K562 (cell line): Measurements from ENCODE around the gene NR5A1. TPM values are rescaled to one million over a fixed set of nuclear protein-coding genes. Genes with fewer than 3 reads are reported as not detected.

ENCODE experiments used
- ATAC-seq: fragments of 200-7000 bp; cut with Tn5 transposase; 3 replicates; pipeline ENCODE4 v1.9.1; 2020; ENCODE audit warnings: moderate library complexity
- BruUV-seq: library from RNA; stranded (reverse); fragments of 400-500 nt; replicated peaks from 2 replicates; lab custom pipeline; 2021; lab: Mats Ljungman, UMichigan
- CTCF ChIA-PET: fragments of 300-600 bp; formaldehyde crosslinking; extraction: SDS; loops from one replicate; lab custom pipeline; 2021; ENCODE audit warnings: low intra/inter-chr PET ratio; lab: Yijun Ruan, JAX
- POLR2A ChIA-PET: fragments of 300-600, 350-650 bp; sonication (Branson Sonifier 250); formaldehyde crosslinking; extraction: SDS; loops from one replicate; lab custom pipeline; 2021; ENCODE audit warnings: antibody characterized with exemption, inconsistent platforms; lab: Yijun Ruan, JAX
- DNase-seq, 4 experiments: peaks; one replicate each; pipeline versions ENCODE4 v3.0.0 to v3.0.0-alpha.2; 2011 to 2018; ENCODE audit warnings: low spot score in 3 of 4, mixed read lengths in 3 of 4; ENCODE audit errors: extremely low read depth in 1 of 4
- FAIRE-seq: peaks from 2 replicates; lab custom pipeline; 2011; peaks lifted over from hg19 to GRCh38; lab: Jason Lieb, UNC
- H2AFZ ChIP-seq: 2 replicates; pipeline ENCODE4 v1.6.0; 2011; ENCODE audit warnings: low read depth, low read length, control low read depth, inconsistent platforms
- H3K27ac ChIP-seq: fragments of 200-600 bp; 3 replicates; pipeline ENCODE4 v1.8.0; 2011; ENCODE audit warnings: low read depth, mild to moderate bottlenecking, control low read depth, inconsistent platforms, low read length, moderate library complexity, mixed read lengths; ENCODE audit errors: extremely low read depth
- H3K27me3 ChIP-seq, 2 experiments: fragments of 300-600 bp in 1 of 2; 2 replicates in 1 of 2; 3 replicates in 1 of 2; pipeline versions ENCODE4 v1.6.0 to v1.8.0; 2011; ENCODE audit warnings: inconsistent platforms in 2 of 2, low read length in 2 of 2, mild to moderate bottlenecking in 1 of 2, mixed read lengths in 1 of 2, moderate library complexity in 1 of 2; ENCODE audit not compliant: control insufficient read depth in 2 of 2, insufficient read depth in 2 of 2
- H3K36me3 ChIP-seq: fragments of 300-600 bp; 3 replicates; pipeline ENCODE4 v1.8.0; 2011; ENCODE audit warnings: mild to moderate bottlenecking, low read length, inconsistent platforms; ENCODE audit not compliant: control insufficient read depth, insufficient read depth
- H3K4me1 ChIP-seq, 2 experiments: fragments of 200-600 bp in 1 of 2; replicated peaks in 1 of 2; 2 replicates in 1 of 2; 3 replicates in 1 of 2; pipeline versions ENCODE4 v1.5.1 to v1.8.0; 2011; ENCODE audit warnings: inconsistent platforms in 2 of 2, low read length in 2 of 2, mild to moderate bottlenecking in 1 of 2, mixed read lengths in 1 of 2, moderate library complexity in 1 of 2; ENCODE audit not compliant: control insufficient read depth in 2 of 2, insufficient read depth in 2 of 2
- H3K4me2 ChIP-seq: 2 replicates; pipeline ENCODE4 v1.6.1; 2011; ENCODE audit warnings: low read length, control low read depth, inconsistent platforms, mixed read lengths; ENCODE audit not compliant: insufficient read depth
- H3K4me3 ChIP-seq: fragments of 200-600 bp; sonication (generic), shearing (Covaris generic); 2 replicates; pipeline ENCODE4 v1.5.1; 2016; ENCODE audit warnings: control low read depth, inconsistent platforms
- H3K79me2 ChIP-seq: fragments of 200-600 bp; 3 replicates; pipeline ENCODE4 v1.8.0; 2011; ENCODE audit warnings: low read length, inconsistent platforms; ENCODE audit not compliant: control insufficient read depth, insufficient read depth
- H3K9ac ChIP-seq, 2 experiments: 2 replicates each; pipeline versions ENCODE4 v1.6.0 to v1.6.1; 2011; ENCODE audit warnings: low read depth in 2 of 2, low read length in 2 of 2, control low read depth in 1 of 2, inconsistent platforms in 1 of 2, mild to moderate bottlenecking in 1 of 2, mixed read lengths in 1 of 2; ENCODE audit not compliant: insufficient read depth in 1 of 2
- H3K9me1 ChIP-seq: one replicate; pipeline ENCODE4 v1.6.0; 2011; ENCODE audit warnings: inconsistent platforms, mild to moderate bottlenecking, low read length, moderate library complexity; ENCODE audit not compliant: control insufficient read depth, insufficient read depth
- H3K9me3 ChIP-seq: replicated peaks from 2 replicates; pipeline ENCODE4 v1.5.1; 2011; ENCODE audit warnings: low read depth, low read length, inconsistent platforms; ENCODE audit not compliant: control insufficient read depth, insufficient read depth
- H4K20me1 ChIP-seq: replicated peaks from 2 replicates; pipeline ENCODE4 v1.6.1; 2011; ENCODE audit warnings: low read length, inconsistent platforms, mixed read lengths; ENCODE audit not compliant: control insufficient read depth, insufficient read depth
- BRD9 ChIP-seq: fragments of 450-650 bp; IDR thresholded peaks from 2 replicates; pipeline ENCODE4 v1.6.1; 2018; ENCODE audit warnings: low read depth; ENCODE audit not compliant: partially characterized antibody
- NFATC3 ChIP-seq: fragments of 450-650 bp; IDR thresholded peaks from 2 replicates; pipeline ENCODE4 v1.6.1; 2017; ENCODE audit warnings: mild to moderate bottlenecking
- U2AF1 ChIP-seq: fragments of 200-400 bp; formaldehyde crosslinking; optimal IDR thresholded peaks from 2 replicates; pipeline ENCODE3; 2017; ENCODE audit warnings: mild to moderate bottlenecking, low read depth, low read length, moderate library complexity
- ZFP36 ChIP-seq: fragments of 150-350 bp; IDR thresholded peaks from 2 replicates; pipeline ENCODE4 v1.6.1; 2018; ENCODE audit warnings: low read length, low read depth; ENCODE audit not compliant: partially characterized antibody
- WGBS: fragments of 100-300 bp; shearing (Covaris generic); methylation state at CpG from one replicate; pipeline ENCODE4 v1.1.6; 2016; ENCODE audit warnings: low coverage, mixed read lengths; ENCODE audit not compliant: insufficient coverage; ENCODE audit errors: missing lambda C conversion rate; 5-methylcytosine and 5-hydroxymethylcytosine counted together
- in situ Hi-C: fragments of 300-500 bp; cut with MboI; formaldehyde crosslinking; loops from 4 replicates; pipeline ENCODE4 v1.15.0; 2018; ENCODE audit warnings: inconsistent platforms, mixed read lengths
- intact Hi-C: fragments of 100-400 bp; cut with micrococcal nuclease; formaldehyde crosslinking; loops from 2 replicates; pipeline ENCODE4 v1.14.2; 2022
- polyA plus RNA-seq, 8 experiments: library from polyadenylated mRNA; depleted of rRNA in 4 of 8; stranded (reverse) in 5 of 8; unstranded in 3 of 8; fragments of >200 nt; fragmentation: Nextera tagmentation in 2 of 8; fragmentation: Illumina TruSeq in 1 of 8; extraction: Ambion mirVana in 2 of 8; extraction: Trizol in 1 of 8; gene quantifications; 2 replicates each; pipeline versions ENCODE4 v1.2.1 to v1.2.3, GENCODE V29; 2011 to 2014; ENCODE audit warnings: inconsistent platforms in 1 of 8, missing spikeins in 1 of 8
- total RNA-seq, 7 experiments: library from RNA; depleted of rRNA in 6 of 7; stranded (reverse); fragments of >200 nt in 6 of 7; fragmentation: Illumina TruSeq in 2 of 7; extraction: Trizol in 2 of 7; gene quantifications; 2 replicates each; pipeline versions ENCODE4 v1.2.1 to v1.2.3, GENCODE V29; 2011 to 2021; ENCODE audit warnings: low replicate concordance in 1 of 7

Gene NR5A1
- total and polyA plus RNA-seq, 9 of the 15 experiments (the other 6 are each of a cell fraction or from before 2014, with no cell fraction given): 0.11 to 0.32 (median 0.20) TPM; not detected in 6

- Histone ChIP-seq H4K20me1 (peaks cover 19% of the 10 kb centered on the region), H3K27me3 (peaks cover 32 to 82% of the 10 kb centered on the region in 2 experiments), H3K36me3 (no peaks in the 10 kb centered on the region), H3K4me1 (peaks cover 0 to 31% of the 10 kb centered on the region in 2 experiments; a peak in 2 of 5 replicates), H3K9me1 (no peaks in the 10 kb centered on the region), H3K9ac (no peak overlapping the region), H3K79me2 (no peaks in the 10 kb centered on the region), H3K4me2 (no peak overlapping the region), H3K9me3 (no peaks in the 10 kb centered on the region), H2AFZ (no peak overlapping the region), H3K27ac (no peak overlapping the region), H3K4me3 (no peak overlapping the region)
- in situ Hi-C loops (no loop called here), intact Hi-C loops (no loop called here)
- ATAC-seq (no peak), DNase-seq (no peak), FAIRE-seq (no peak)
- CTCF ChIA-PET: no interaction called here
- POLR2A ChIA-PET: interaction anchor here (1.1 kb wide), 1 partner anchor 107 kb away, joined by 3 read pairs; no protein-coding TSS in a partner anchor
- TF ChIP-seq U2AF1: no peak
- TF ChIP-seq ZFP36: peak; percentile 40
- no peak for TF ChIP-seq NFATC3
- peak; percentile 96 for TF ChIP-seq BRD9
- 31% methylated on average over 8 of the region's 8 CpGs for WGBS
- no TSS peak for BruUV-seq
Measured at GRCh38 chr9:124488641-124489210, 18.5 kb downstream of the NR5A1 start.
